Keratinocyte (primary cell): ENCODE measurements around the gene TOX2. TPM values are rescaled to one million over a fixed set of nuclear protein-coding genes. Genes with fewer than 3 reads are reported as not detected.

Source experiments
- DNase-seq: peaks from one replicate; pipeline ENCODE4 v3.0.0-alpha.2; 2011; ENCODE audit warnings: low read depth, missing footprints, low spot score
- FAIRE-seq: peaks from 2 replicates; lab custom pipeline; 2011; peaks lifted over from hg19 to GRCh38; lab: Jason Lieb, UNC
- H2AFZ ChIP-seq: 2 replicates; pipeline ENCODE4 v1.6.0; 2012; ENCODE audit warnings: low read length, control low read depth, inconsistent platforms; ENCODE audit not compliant: control insufficient read depth
- H3K27ac ChIP-seq: 2 replicates; pipeline ENCODE4 v1.5.1; 2011; ENCODE audit warnings: low read length; ENCODE audit not compliant: control insufficient read depth, insufficient read depth
- H3K27me3 ChIP-seq: 3 replicates; pipeline ENCODE4 v1.6.0; 2011; ENCODE audit warnings: low read length; ENCODE audit not compliant: control insufficient read depth, insufficient read depth; ENCODE audit errors: extremely low read depth
- H3K36me3 ChIP-seq, 2 experiments: 2 replicates in 1 of 2; 3 replicates in 1 of 2; pipeline ENCODE4 v1.5.1; 2011; ENCODE audit warnings: low read length in 2 of 2, mild to moderate bottlenecking in 1 of 2; ENCODE audit not compliant: control insufficient read depth in 2 of 2, insufficient read depth in 2 of 2; ENCODE audit errors: extremely low read depth in 1 of 2
- H3K4me1 ChIP-seq: 3 replicates; pipeline ENCODE4 v1.5.1; 2011; ENCODE audit warnings: low read length; ENCODE audit not compliant: control insufficient read depth, insufficient read depth; ENCODE audit errors: extremely low read depth
- H3K4me2 ChIP-seq: 3 replicates; pipeline ENCODE4 v1.6.0; 2011; ENCODE audit warnings: low read depth, low read length; ENCODE audit not compliant: control insufficient read depth, insufficient read depth; ENCODE audit errors: extremely low read depth
- H3K4me3 ChIP-seq, 3 experiments: fragments of 200-600 bp in 1 of 3; sonication (generic) in 1 of 3; 2 replicates in 2 of 3; 3 replicates in 1 of 3; pipeline ENCODE4 v1.5.1; 2011 to 2016; ENCODE audit warnings: low read length in 3 of 3, mild to moderate bottlenecking in 3 of 3, control low read depth in 2 of 3, inconsistent platforms in 1 of 3, low read depth in 1 of 3, mixed read lengths in 1 of 3, mixed run types in 1 of 3, moderate library complexity in 1 of 3; ENCODE audit not compliant: control insufficient read depth in 2 of 3, insufficient read depth in 2 of 3; ENCODE audit errors: extremely low read depth in 1 of 3
- H3K79me2 ChIP-seq: 2 replicates; pipeline ENCODE4 v1.6.0; 2012; ENCODE audit warnings: low read length; ENCODE audit not compliant: control insufficient read depth, insufficient read depth
- H3K9ac ChIP-seq: 3 replicates; pipeline ENCODE4 v1.6.0; 2011; ENCODE audit warnings: low read length; ENCODE audit not compliant: control insufficient read depth, insufficient read depth; ENCODE audit errors: extremely low read depth
- H3K9me1 ChIP-seq: 3 replicates; pipeline ENCODE4 v1.6.0; 2011; ENCODE audit warnings: low read length; ENCODE audit not compliant: control insufficient read depth, insufficient read depth; ENCODE audit errors: extremely low read depth
- H3K9me3 ChIP-seq: 2 replicates; pipeline ENCODE4 v1.5.1; 2012; ENCODE audit warnings: low read depth, low read length; ENCODE audit not compliant: control insufficient read depth
- H4K20me1 ChIP-seq: 3 replicates; pipeline ENCODE4 v1.6.0; 2011; ENCODE audit warnings: low read length; ENCODE audit not compliant: control insufficient read depth, insufficient read depth; ENCODE audit errors: extremely low read depth
- CTCF ChIP-seq, 3 experiments: IDR thresholded peaks in 1 of 3; conservative IDR thresholded peaks in 1 of 3; optimal IDR thresholded peaks in 1 of 3; 2 replicates in 2 of 3; 3 replicates in 1 of 3; pipeline versions ENCODE3 to v1.5.1; 2011; ENCODE audit warnings: low read length in 3 of 3, mild to moderate bottlenecking in 3 of 3, moderate library complexity in 2 of 3, control low read depth in 1 of 3, inconsistent platforms in 1 of 3; ENCODE audit not compliant: insufficient read depth in 2 of 3; ENCODE audit errors: extremely low read depth in 1 of 3
- EZH2 ChIP-seq: IDR thresholded peaks from one replicate; pipeline ENCODE4 v1.6.1; 2012; ENCODE audit warnings: inconsistent platforms, mild to moderate bottlenecking, low read length, moderate library complexity
- dilution Hi-C: fragments of 300-500 bp; cut with MboI; formaldehyde crosslinking; loops from one replicate; pipeline ENCODE4 v1.7.0; 2020; ENCODE audit warnings: low sequenced_read_pairs; ENCODE audit not compliant: extremely low pct_ligation_motif_present
- polyA plus RNA-seq, 5 experiments: library from polyadenylated mRNA; depleted of rRNA in 3 of 5; stranded (reverse) in 3 of 5; stranded (forward) in 1 of 5; unstranded in 1 of 5; fragments of >200 nt; gene quantifications; 1 replicate in 1 of 5; 2 replicates in 3 of 5; 3 replicates in 1 of 5; pipeline versions ENCODE4 v1.2.1 to v1.2.3, GENCODE V29; 2011 to 2012; ENCODE audit warnings: missing spikeins in 2 of 5, low read depth in 1 of 5, low replicate concordance in 1 of 5

TOX2 gene
- polyA plus RNA-seq, 1 donor (not counting 4 experiments of a cell fraction or from before 2014, with no cell fraction given) = 0.20 TPM

GRCh38 chr20:43946659-43947315 lies 32.1 kb downstream of the TOX2 start:
- Histone ChIP-seq H4K20me1 (no peaks in the 10 kb centered on the region), H3K27ac (no peak overlapping the region), H3K4me1 (peaks cover 13% of the 10 kb centered on the region), H3K27me3 (peaks cover 8% of the 10 kb centered on the region), H3K36me3 (no peaks in the 10 kb centered on the region), H2AFZ (no peak overlapping the region), H3K9me3 (no peaks in the 10 kb centered on the region), H3K9ac (no peak overlapping the region), H3K79me2 (no peaks in the 10 kb centered on the region), H3K4me3 (no peak overlapping the region), H3K9me1 (no peaks in the 10 kb centered on the region), H3K4me2 (no peak overlapping the region)
- TF ChIP-seq CTCF (optimal IDR thresholded peaks at IDR 0.05 in 1 of 3, IDR thresholded peaks at IDR 0.05 in 1 of 3, conservative IDR thresholded peaks at IDR 0.05 in 1 of 3; ENCODE audit: extremely low read depth in 1 of 3, insufficient read depth in 2 of 3, low read length in 3 of 3) = no peak
- no peak for TF ChIP-seq EZH2
- no peak for DNase-seq
- dilution Hi-C loops = no loop called here
- FAIRE-seq = no peak

DNA sequence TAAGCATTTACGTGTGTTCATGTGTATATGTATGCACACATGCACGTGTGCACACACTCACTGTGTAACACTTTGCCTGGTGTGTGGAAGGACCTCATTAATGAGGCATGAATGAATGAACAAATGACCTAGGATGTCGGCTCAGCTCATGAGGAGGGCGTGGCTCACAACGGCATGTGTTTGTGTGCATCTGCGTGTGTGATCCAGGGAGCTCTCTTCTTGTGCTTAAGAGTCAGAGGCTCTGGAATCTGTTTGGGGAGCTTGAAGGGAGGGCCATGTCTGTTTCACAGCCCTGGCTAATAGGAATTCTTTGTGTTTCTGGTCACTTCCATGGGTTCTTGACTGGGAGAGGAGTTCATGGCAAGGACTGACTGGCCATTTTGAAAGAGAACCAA lies 32.7 kb downstream of the TOX2 start:
- DNase-seq (no peak), FAIRE-seq (no peak)
- Histone ChIP-seq H3K4me2 (no peak overlapping the region), H3K9me3 (no peaks in the 10 kb centered on the region), H4K20me1 (no peaks in the 10 kb centered on the region), H3K79me2 (no peaks in the 10 kb centered on the region), H3K9me1 (no peaks in the 10 kb centered on the region), H3K4me3 (no peak overlapping the region), H2AFZ (no peak overlapping the region), H3K9ac (no peak overlapping the region), H3K36me3 (no peaks in the 10 kb centered on the region), H3K27ac (no peak overlapping the region), H3K4me1 (peaks cover 10% of the 10 kb centered on the region), H3K27me3 (peaks cover 8% of the 10 kb centered on the region)
- TF ChIP-seq CTCF (optimal IDR thresholded peaks at IDR 0.05 in 1 of 3, IDR thresholded peaks at IDR 0.05 in 1 of 3, conservative IDR thresholded peaks at IDR 0.05 in 1 of 3; ENCODE audit: extremely low read depth in 1 of 3, insufficient read depth in 2 of 3, low read length in 3 of 3) (no peak), EZH2 (no peak)
- dilution Hi-C loops = no loop called here
